ENCODE data around the gene DNAH9. TPM values are rescaled to one million over a fixed set of nuclear protein-coding genes. Genes with fewer than 3 reads are reported as not detected.

DNAH9 gene
- polyA plus RNA-seq, 1 donor from 2014 or later = 2.0 TPM

GRCh38 chr17:11855306-11855705 is 257.0 kb downstream of the DNAH9 start:
- Histone ChIP-seq H3F3A (ENCODE audit: insufficient read depth, low read length, poor library complexity, severe bottlenecking) (no peaks in the 10 kb centered on the region), H3K27me3 (ENCODE audit: insufficient read depth, low read depth, low read length) (no peaks in the 10 kb centered on the region), H3K27ac (ENCODE audit: low read length) (no peak overlapping the region), H3K36me3 (ENCODE audit: insufficient read depth, low read length) (no peaks in the 10 kb centered on the region), H3K4me2 (ENCODE audit: low read length) (no peak overlapping the region), H2AFZ (ENCODE audit: low read depth, low read length) (no peak overlapping the region), H3K9ac (ENCODE audit: low read length) (no peak overlapping the region), H3K9me2 (ENCODE audit: insufficient read depth, low read length) (no peaks in the 10 kb centered on the region), H3K79me2 (replicated peaks; ENCODE audit: insufficient read depth, low read length) (no peaks in the 10 kb centered on the region), H3K4me3 (ENCODE audit: low read length) (no peak overlapping the region), H4K20me1 (ENCODE audit: insufficient read depth) (no peaks in the 10 kb centered on the region), H3K9me3 (ENCODE audit: low read length) (no peaks in the 10 kb centered on the region)
- TF ChIP-seq, protein P1, sequence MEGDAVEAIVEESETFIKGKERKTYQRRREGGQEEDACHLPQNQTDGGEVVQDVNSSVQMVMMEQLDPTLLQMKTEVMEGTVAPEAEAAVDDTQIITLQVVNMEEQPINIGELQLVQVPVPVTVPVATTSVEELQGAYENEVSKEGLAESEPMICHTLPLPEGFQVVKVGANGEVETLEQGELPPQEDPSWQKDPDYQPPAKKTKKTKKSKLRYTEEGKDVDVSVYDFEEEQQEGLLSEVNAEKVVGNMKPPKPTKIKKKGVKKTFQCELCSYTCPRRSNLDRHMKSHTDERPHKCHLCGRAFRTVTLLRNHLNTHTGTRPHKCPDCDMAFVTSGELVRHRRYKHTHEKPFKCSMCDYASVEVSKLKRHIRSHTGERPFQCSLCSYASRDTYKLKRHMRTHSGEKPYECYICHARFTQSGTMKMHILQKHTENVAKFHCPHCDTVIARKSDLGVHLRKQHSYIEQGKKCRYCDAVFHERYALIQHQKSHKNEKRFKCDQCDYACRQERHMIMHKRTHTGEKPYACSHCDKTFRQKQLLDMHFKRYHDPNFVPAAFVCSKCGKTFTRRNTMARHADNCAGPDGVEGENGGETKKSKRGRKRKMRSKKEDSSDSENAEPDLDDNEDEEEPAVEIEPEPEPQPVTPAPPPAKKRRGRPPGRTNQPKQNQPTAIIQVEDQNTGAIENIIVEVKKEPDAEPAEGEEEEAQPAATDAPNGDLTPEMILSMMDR (IDR thresholded peaks at IDR 0.05; ENCODE audit: poor library complexity, severe bottlenecking) = no peak
- TF ChIP-seq RAD21 (conservative IDR thresholded peaks at IDR 0.05) (no peak), POLR2AphosphoS5 (IDR thresholded peaks at IDR 0.05) (no peak), MXI1 (conservative IDR thresholded peaks at IDR 0.05; ENCODE audit: poor library complexity, severe bottlenecking) (no peak), SMC3 (conservative IDR thresholded peaks at IDR 0.05; ENCODE audit: poor library complexity) (no peak), EZH2 (IDR thresholded peaks at IDR 0.05; ENCODE audit: borderline replicate concordance, insufficient read depth, low read length, poor library complexity, severe bottlenecking) (no peak), TAF1 (IDR thresholded peaks at IDR 0.05; ENCODE audit: low read depth) (no peak), REST (IDR thresholded peaks at IDR 0.05; ENCODE audit: borderline replicate concordance) (no peak), EP300 (conservative IDR thresholded peaks at IDR 0.05; ENCODE audit: poor library complexity, severe bottlenecking) (no peak)

GRCh38 chr17:11857006-11857405 is 258.7 kb downstream of the DNAH9 start:
- Histone ChIP-seq H3K27me3 (ENCODE audit: insufficient read depth, low read depth, low read length) (no peaks in the 10 kb centered on the region), H3K4me3 (ENCODE audit: low read length) (no peak overlapping the region), H3K79me2 (replicated peaks; ENCODE audit: insufficient read depth, low read length) (no peaks in the 10 kb centered on the region), H4K20me1 (ENCODE audit: insufficient read depth) (no peaks in the 10 kb centered on the region), H3K9me3 (ENCODE audit: low read length) (no peaks in the 10 kb centered on the region), H2AFZ (ENCODE audit: low read depth, low read length) (no peak overlapping the region), H3K27ac (ENCODE audit: low read length) (no peak overlapping the region), H3F3A (ENCODE audit: insufficient read depth, low read length, poor library complexity, severe bottlenecking) (no peaks in the 10 kb centered on the region), H3K9me2 (ENCODE audit: insufficient read depth, low read length) (no peaks in the 10 kb centered on the region), H3K4me2 (ENCODE audit: low read length) (no peak overlapping the region), H3K9ac (ENCODE audit: low read length) (no peak overlapping the region), H3K36me3 (ENCODE audit: insufficient read depth, low read length) (no peaks in the 10 kb centered on the region)
- TF ChIP-seq RAD21 (conservative IDR thresholded peaks at IDR 0.05) (no peak), REST (IDR thresholded peaks at IDR 0.05; ENCODE audit: borderline replicate concordance) (no peak), EZH2 (IDR thresholded peaks at IDR 0.05; ENCODE audit: borderline replicate concordance, insufficient read depth, low read length, poor library complexity, severe bottlenecking) (no peak), TAF1 (IDR thresholded peaks at IDR 0.05; ENCODE audit: low read depth) (no peak), POLR2AphosphoS5 (IDR thresholded peaks at IDR 0.05) (no peak), EP300 (conservative IDR thresholded peaks at IDR 0.05; ENCODE audit: poor library complexity, severe bottlenecking) (no peak), MXI1 (conservative IDR thresholded peaks at IDR 0.05; ENCODE audit: poor library complexity, severe bottlenecking) (no peak), SMC3 (conservative IDR thresholded peaks at IDR 0.05; ENCODE audit: poor library complexity) (no peak)
- TF ChIP-seq, protein P1 (IDR thresholded peaks at IDR 0.05; ENCODE audit: poor library complexity, severe bottlenecking) = no peak

Measured in neural cell (in vitro differentiated cells).